HG02885 (cell line): ENCODE data around the gene ABCF1.

ENCODE experiments used
- ATAC-seq: cut with Tn5 transposase; IDR thresholded peaks from one replicate; pipeline ENCODE4 v1.9.1; 2021; ENCODE audit warnings: mild to moderate bottlenecking; ENCODE audit not compliant: unreplicated experiment, poor library complexity

ABCF1 gene

DNA sequence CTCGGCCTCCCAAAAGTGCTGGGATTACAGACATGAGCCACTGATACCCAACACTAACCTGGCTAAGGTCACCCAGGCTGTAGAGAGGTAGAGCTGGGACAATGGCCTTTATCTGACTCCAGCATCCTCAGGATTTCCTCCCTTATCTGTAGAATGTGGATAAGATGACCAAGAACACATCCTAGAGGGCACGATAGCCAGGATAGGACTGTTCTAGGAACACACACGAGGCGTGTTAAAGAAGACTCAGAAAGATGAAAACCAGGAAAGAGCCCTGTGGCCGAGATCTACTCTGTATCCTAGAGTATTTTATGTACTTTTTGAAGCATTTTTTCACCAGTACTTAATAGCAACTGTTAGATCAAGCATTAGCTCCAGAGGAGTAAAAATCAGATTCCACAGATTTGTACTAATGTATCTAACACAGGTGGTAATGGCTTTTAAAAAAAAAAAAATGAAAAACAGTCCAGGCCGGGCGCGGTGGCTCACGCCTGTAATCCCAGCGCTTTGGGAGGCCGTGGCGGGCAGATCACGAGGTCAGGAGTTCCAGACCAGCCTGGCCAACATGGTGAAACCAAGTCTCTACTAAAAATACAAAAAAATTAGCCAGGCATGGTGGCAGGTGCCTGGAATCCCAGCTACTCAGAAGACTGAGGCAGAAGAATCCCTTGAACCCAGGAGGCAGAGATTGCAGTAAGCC lies 28.5 kb downstream of the ABCF1 start:
- no peak for ATAC-seq

DNA sequence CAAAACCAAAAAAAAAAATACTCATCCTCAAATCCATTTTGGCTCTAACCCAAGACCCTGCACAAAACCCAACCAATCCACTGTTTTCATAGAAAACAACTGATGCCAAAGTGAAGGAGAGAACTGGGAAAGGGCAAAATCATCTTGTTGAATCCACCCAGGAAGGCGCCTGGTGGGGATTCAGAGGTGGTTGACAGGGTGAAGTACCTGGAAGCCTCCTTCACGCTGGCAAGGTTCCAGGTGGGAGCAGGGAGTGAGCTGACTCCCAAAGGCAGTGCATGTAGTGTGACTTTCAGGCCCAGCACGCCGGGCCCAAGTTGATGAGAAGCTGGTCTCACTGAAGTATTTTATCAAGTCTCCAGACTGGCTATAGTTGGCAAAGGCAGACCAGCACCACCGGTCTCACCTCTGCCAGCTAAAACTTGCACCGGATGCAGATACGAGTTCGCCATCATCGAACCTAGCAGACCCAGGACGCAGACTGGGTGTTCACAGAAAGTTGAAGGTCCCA lies 29.3 kb downstream of the ABCF1 start:
- ATAC-seq, result no peak

DNA sequence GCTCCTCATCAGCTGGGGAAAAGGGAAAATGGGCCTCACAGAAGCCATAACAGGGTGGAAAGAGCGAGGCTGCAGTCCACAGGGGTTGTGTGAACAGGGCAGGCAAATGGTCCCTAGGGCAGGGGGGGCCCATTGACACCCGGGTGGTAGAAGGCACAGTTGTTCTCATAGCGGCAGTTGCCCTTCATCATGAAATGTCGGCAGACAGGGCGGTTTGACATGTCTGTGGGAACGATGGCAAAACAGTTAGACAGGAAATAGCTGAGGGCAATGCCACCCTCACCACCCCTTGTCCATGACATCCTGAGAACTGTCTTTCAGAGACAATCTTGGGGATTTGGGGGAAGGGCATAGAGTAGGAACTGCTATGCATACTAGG lies 30.2 kb downstream of the ABCF1 start:
- ATAC-seq, result no peak

DNA sequence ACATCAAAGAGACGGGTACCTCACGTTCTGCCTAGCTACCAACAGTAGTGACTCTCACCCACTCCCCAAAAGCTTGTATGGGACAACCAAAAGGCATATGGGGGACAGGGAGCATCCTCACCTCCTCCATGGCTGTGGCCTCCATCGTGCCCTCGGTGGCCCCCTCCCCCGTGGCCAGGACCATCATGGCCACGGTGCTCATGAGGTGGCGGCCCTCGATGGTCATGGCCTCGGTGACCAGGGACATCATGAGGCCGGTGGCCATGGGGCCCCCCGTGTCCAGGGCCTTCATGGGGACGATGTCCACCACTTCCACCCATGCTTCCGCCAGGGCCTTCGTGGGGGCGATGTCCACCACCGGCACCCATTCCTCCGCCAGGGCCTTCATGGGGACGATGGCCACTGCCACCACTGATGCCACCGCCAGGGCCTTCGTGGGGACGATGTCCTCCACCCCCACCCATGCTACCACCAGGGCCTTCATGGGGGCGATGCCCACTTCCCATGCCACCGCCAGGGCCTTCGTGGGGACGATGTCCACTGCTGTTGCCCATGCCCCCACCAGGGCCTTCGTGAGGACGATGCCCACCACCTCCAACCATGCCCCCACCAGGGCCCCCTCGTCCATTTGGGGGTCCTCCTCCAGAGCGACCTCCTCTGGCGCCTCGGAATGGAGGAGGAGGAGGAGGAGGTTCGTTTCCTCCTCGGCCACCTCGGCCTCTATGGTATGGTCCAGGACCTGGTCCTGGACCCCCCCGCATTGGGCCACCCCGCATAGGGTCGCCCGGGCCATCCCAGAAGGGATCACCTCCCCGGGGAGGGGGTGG lies 30.8 kb downstream of the ABCF1 start:
- ATAC-seq, result no peak

DNA sequence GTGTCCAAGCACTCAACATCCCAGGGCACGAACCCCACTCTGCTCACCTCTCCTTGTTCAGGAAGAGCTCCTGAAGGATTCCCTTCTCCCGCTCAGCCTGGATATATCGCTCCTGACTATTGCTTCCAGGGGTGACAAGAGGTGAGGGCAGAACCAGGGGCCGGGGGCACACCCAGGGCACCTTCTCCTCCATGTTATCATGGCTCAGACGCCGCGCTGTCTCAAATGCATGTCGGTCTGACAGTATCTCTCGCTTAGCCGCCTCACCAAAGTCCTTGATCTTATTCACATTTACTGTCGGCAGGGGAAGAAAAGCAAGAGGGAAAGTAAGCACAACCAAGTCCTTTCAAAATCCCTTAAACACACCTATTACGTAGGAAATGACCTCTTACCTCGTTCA lies 32.7 kb downstream of the ABCF1 start:
- no peak for ATAC-seq

- ATAC-seq, result no peak
Observed at GRCh38 chr6:30610065-30610464, 38.8 kb downstream of the ABCF1 start.

GRCh38 chr6:30611150-30611855 lies 40.1 kb downstream of the ABCF1 start:
- ATAC-seq, result no peak

GRCh38 chr6:30611856-30612194 lies 40.6 kb downstream of the ABCF1 start:
- no peak for ATAC-seq

DNA sequence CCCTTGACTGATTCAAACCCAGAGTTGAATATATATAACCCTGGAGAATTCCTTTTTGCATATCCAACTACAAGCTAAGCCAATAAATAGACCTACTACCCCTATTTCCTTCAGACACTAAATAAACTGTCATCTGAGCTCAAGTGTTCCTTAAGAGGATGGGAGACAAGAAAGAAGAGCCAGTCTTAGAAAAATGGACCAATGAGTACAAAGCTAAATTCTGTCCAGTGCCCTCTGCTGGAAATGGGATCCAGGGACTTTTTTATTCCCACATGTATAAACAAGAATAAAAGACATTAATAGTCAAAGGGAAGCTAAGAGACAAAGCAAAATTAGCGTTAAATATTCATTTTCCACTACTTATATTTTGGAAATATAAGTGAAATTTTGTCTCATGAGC lies 41.0 kb downstream of the ABCF1 start:
- ATAC-seq, result no peak

GRCh38 chr6:30612687-30613248 lies 41.5 kb downstream of the ABCF1 start:
- ATAC-seq, result no peak

DNA sequence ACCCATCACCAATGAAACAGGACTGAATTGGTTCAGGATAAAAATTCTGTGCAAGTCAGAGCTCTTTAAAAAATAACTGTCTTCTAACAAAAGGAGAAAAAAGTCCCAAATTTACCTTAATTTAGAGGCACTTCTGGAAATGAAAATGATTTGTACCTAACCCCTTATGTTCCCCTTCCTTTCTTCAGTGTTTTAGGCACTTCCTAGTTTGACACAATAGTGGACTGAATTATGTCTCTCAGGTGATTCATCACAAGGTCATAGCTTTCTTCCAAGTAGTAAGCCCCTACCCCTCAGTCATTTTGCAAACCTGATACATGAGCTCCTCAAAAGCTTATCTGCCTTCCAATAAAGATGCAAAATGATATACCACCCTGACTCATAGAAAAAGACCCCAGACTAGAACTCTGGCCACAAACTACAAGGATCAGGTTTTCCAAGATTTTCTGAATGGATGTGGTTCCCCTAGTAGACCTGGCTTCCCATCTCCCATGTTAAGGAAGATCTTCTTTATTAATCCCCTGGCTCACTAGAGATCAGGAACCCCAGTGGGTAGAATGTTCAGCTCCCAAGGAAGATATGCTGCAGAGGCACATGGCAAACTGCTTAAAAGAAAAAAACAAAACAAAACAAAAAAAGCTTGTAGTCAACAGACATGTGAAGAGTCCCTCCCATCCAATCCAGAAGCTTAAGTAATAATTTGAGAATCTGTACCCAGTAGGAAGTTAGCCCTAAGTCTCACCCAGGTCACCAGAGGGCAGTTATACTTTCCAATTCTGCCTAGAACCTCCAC lies 42.2 kb downstream of the ABCF1 start:
- no peak for ATAC-seq

- ATAC-seq, result no peak
Observed at GRCh38 chr6:30614044-30614842, 43.0 kb downstream of the ABCF1 start.

DNA sequence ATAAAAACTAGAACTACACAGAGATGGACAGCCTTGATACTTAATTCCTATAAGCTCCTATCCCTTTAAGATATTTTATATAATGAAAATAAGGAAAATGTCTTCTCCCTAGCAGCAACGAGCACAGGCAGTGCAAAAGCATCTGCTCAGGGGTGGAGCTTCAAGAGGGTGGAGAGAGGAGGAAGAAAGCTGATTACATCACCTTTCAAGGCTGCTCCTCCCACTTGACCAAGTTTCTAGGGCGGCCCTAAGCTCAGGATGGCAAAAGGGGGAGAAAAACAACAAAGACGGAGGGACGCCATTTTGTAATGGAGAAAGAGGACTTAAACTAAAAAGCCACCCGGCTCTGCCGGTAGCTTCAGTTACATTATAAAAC lies 43.6 kb downstream of the ABCF1 start:
- ATAC-seq, result peak; percentile 48

- no peak for ATAC-seq
Observed at GRCh38 chr6:30615219-30615957, 44.1 kb downstream of the ABCF1 start.

DNA sequence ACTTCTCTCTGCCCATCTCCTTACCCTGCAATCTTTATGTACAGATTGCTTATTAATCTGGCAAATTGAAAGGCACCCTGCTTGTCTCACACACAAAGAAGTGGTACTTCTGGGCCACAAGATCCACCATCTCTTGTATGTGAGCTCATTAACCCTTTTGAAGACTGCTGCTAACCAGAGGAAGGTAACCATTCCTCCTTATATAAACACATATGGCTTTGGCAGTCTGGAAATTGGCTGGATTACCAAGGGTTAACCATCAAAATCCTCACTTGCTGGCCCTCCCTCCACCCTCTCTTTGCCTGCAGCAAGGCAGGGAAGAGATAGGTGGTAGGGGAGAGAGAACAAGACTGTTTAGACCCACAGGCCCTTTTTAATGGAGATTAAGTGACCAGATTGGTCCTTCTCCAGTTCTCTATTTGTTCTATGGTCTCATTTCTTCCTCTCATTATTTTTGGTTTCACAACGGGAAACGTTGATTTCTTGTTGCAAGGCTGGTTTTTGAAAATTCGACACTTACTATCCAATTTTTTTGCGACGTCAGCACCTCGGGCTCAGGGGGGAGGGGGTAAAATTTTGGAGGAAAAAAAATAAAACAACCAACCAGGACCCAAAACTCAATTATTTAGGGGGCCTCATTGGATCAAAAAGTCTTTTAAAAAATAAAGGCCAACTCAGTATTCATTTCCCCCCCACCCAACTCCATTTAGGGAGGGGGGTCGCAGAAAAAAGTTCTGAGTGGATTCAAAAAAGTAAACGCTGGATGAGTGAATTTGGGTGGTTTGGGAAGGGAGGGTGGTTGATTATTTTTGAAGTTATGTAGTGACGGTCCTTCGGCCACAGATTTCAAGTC lies 44.9 kb downstream of the ABCF1 start:
- ATAC-seq, result no peak

DNA sequence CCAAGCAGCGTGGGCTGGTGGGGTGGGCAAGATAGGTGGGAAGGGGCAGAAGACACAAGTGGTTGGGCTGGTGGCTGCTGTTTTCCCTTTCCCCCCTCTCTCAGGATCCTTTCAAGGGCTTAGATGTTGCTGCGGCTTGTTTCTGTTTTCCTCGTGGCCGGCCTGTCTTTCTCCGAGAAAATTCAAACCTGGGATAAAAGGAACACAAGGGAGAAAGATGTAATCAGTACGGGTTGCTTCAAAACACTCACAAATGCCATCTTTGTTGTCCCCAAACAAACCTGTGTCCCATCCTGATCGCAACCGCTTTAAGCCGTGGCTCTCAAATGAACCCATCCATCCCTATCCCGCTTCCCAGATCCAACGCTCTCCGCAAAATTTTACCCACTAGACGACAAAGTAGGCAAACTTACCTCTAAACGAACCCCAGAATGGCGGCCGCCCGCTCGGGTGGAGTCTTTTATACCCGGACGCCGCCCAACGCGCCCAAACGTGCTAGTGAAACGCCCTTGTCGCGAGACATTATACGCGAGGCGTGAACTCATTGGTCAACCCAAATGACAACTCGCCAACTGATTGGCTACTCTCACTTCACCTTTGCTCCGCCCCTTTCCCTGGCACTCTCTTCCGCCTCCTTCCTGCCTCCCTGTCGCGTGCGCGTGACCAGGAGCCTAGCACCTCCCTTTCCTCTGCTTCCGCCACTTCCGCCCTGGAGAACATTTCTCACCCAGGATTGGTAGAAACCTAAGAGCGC lies 45.7 kb downstream of the ABCF1 start, which contains the start of gene PPP1R10:
Gene PPP1R10 (minus strand): TSS at position 433 of the 754 bp plus-strand sequence. CDS start 7,299 bp downstream, outside the sequence.
- ATAC-seq, result peak; percentile 85
